GM19455 (cell line): ENCODE measurements around the gene ANXA2.
"Not testable (repeated sequence)": the region's sequence is repeated elsewhere in the genome, so short reads cannot be mapped to it uniquely, and the experiment has no call there.

Experiments
- ATAC-seq: cut with Tn5 transposase; IDR thresholded peaks from one replicate; pipeline ENCODE4 v1.9.1; 2021; ENCODE audit not compliant: unreplicated experiment

The ANXA2 gene

GRCh38 chr15:60411774-60412425 lies 14.1 kb upstream of the ANXA2 start:
- no peak for ATAC-seq

GRCh38 chr15:60410350-60410749 lies 12.6 kb upstream of the ANXA2 start:
- ATAC-seq = not testable (repeated sequence)

GRCh38 chr15:60408463-60408981 lies 10.7 kb upstream of the ANXA2 start:
- no peak for ATAC-seq

- ATAC-seq = no peak
Observed at GRCh38 chr15:60407415-60407805, 9.6 kb upstream of the ANXA2 start.

GRCh38 chr15:60406513-60407414 lies 9.0 kb upstream of the ANXA2 start:
- no peak for ATAC-seq

GRCh38 chr15:60405399-60405798 lies 7.6 kb upstream of the ANXA2 start:
- ATAC-seq = no peak

- not testable (repeated sequence) for ATAC-seq
Observed at GRCh38 chr15:60404351-60404750, 6.6 kb upstream of the ANXA2 start.

- ATAC-seq = no peak
Observed at GRCh38 chr15:60400944-60401343, 3.2 kb upstream of the ANXA2 start.

- no peak for ATAC-seq
Observed at GRCh38 chr15:60399931-60400330, 2.1 kb upstream of the ANXA2 start.

GRCh38 chr15:60399246-60399915 lies 1.6 kb upstream of the ANXA2 start:
- ATAC-seq = no peak

- ATAC-seq = peak; percentile 73
Observed at GRCh38 chr15:60396958-60397771, 621 bp downstream of the ANXA2 start.

- no peak for ATAC-seq
Observed at GRCh38 chr15:60396560-60396957, 1.2 kb downstream of the ANXA2 start.

- ATAC-seq = no peak
Observed at GRCh38 chr15:60396100-60396499, 1.7 kb downstream of the ANXA2 start.

- ATAC-seq = no peak
Observed at GRCh38 chr15:60395276-60396011, 2.3 kb downstream of the ANXA2 start.

GRCh38 chr15:60394689-60395097 lies 3.1 kb downstream of the ANXA2 start:
- ATAC-seq = no peak

GRCh38 chr15:60392986-60393790 lies 4.6 kb downstream of the ANXA2 start:
- no peak for ATAC-seq

- no peak for ATAC-seq
Observed at GRCh38 chr15:60392601-60392985, 5.2 kb downstream of the ANXA2 start.

GRCh38 chr15:60391722-60392315 lies 6.0 kb downstream of the ANXA2 start:
- no peak for ATAC-seq
